M059J (cell line): ENCODE results near the gene SYCP1. TPM values are rescaled to one million over a fixed set of nuclear protein-coding genes. Genes with fewer than 3 reads are reported as not detected.
"Not testable (repeated sequence)": the region's sequence is repeated elsewhere in the genome, so short reads cannot be mapped to it uniquely, and the experiment has no call there.

Experiments
- DNase-seq: peaks from one replicate; pipeline ENCODE4 v3.0.0-alpha.2; 2012; ENCODE audit warnings: low read depth
- total RNA-seq: library from RNA; depleted of rRNA; stranded (reverse); fragments of >200 nt; shearing (Covaris generic); gene quantifications from 2 replicates; pipeline ENCODE4 v1.2.3, GENCODE V29; 2014

Gene SYCP1
- total RNA-seq, 1 experiment from 2014 or later: not detected

- peak; percentile 58 for DNase-seq
These were observed 124.7 kb downstream of the SYCP1 start for GRCh38 chr1:114979278-114979891.

GRCh38 chr1:114982251-114982650 lies 127.6 kb downstream of the SYCP1 start:
- DNase-seq: no peak

GRCh38 chr1:114986286-114986685 lies 131.6 kb downstream of the SYCP1 start:
- no peak for DNase-seq

GRCh38 chr1:114988095-114988494 lies 133.4 kb downstream of the SYCP1 start:
- no peak for DNase-seq

- DNase-seq: no peak
These were observed 143.0 kb downstream of the SYCP1 start for GRCh38 chr1:114997510-114998289.

GRCh38 chr1:115006191-115006590 lies 151.5 kb downstream of the SYCP1 start:
- DNase-seq: no peak

- no peak for DNase-seq
These were observed 157.3 kb downstream of the SYCP1 start for GRCh38 chr1:115012006-115012405.

GRCh38 chr1:115012434-115012833 lies 157.8 kb downstream of the SYCP1 start:
- no peak for DNase-seq

GRCh38 chr1:115013792-115014191 lies 159.1 kb downstream of the SYCP1 start:
- no peak for DNase-seq

- not testable (repeated sequence) for DNase-seq
These were observed 164.9 kb downstream of the SYCP1 start for GRCh38 chr1:115019549-115019948.

- no peak for DNase-seq
These were observed 166.5 kb downstream of the SYCP1 start for GRCh38 chr1:115021145-115021544.

GRCh38 chr1:115023593-115023992 lies 168.9 kb downstream of the SYCP1 start:
- no peak for DNase-seq

- DNase-seq: no peak
These were observed 174.9 kb downstream of the SYCP1 start, which contains the start of gene TSHB for GRCh38 chr1:115029526-115029925. TSS of gene TSHB (plus strand) at chr1:115029826. CDS start at chr1:115033363, 3,537 bp downstream.

- DNase-seq: no peak
These were observed 176.9 kb downstream of the SYCP1 start for GRCh38 chr1:115031595-115031994.

- no peak for DNase-seq
These were observed 181.0 kb downstream of the SYCP1 start for GRCh38 chr1:115035652-115036051.

- no peak for DNase-seq
These were observed 182.3 kb downstream of the SYCP1 start for GRCh38 chr1:115036814-115037507.

- DNase-seq: no peak
These were observed 185.8 kb downstream of the SYCP1 start for GRCh38 chr1:115040501-115040900.

- DNase-seq: peak; percentile 20
These were observed 187.0 kb downstream of the SYCP1 start for GRCh38 chr1:115041654-115042053.
